HPDE6-E6E7 (cell line): ENCODE results near the gene PON1.

Experiments used
- DNase-seq: peaks from one replicate; pipeline ENCODE4 v3.0.0; 2011; ENCODE audit warnings: missing footprints; ENCODE audit errors: extremely low spot score

The PON1 gene

DNA sequence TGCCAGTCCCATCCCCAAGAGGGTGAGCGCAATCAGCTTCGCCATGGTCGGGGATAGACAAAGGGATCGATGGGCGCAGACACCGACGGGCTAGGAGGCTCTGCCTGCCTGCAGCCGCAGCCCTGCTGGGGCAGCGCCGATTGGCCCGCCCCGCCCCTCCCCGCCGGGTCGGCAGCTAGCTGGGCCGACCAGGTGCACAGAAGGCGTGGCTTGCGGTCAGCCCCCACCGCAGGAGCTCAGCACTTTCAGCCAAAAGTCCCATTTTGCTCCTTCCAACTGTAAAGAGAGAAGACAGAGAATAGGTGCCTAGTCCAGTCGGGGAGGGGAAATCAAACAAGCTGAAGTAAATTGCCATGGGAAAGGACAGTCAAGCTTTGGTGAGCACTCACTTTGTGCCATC is at the start of gene PON1:
Gene PON1 (minus strand): TSS at position 102 of the 400 bp plus-strand sequence. CDS start 57 bp downstream, at position 45.
- no peak for DNase-seq

DNA sequence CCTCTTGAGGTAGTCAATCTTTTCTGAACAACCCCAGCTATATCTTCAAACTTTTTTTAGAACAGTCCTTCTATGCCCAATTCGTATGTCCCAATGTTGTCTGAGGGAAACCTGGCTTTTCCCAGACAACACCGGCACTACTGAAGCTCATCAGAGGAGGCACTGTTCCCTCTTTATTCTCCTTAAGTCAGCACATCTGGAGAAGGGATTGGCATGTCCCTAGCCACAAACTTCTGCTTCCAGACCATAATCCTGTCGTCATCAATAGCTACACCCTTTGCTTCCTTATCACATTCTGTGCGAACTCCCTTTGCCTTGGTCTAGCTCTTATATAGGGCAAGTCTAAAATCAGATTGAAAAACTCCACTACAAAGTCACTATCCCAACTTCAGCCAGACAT is 49.0 kb upstream of the PON1 start:
- no peak for DNase-seq

DNA sequence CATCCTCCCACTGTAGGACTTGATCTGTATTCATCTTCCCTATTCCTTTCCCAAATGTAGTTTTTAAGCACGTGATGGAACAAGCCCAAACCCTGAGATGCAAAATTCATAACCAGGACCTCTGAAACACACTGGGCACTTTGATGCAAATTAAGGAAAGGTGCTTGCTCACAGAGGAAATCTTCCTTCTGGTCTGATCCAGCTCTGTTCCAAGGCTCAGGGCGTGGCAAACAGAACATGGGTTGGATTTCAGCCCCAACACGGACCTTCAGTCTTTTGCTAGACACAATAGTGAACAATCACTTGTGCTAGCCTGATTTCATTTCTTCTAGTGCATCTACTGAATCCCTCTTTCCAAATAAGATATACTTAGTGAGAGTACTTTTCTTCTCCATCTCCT is 43.9 kb upstream of the PON1 start:
- DNase-seq, result no peak

DNA sequence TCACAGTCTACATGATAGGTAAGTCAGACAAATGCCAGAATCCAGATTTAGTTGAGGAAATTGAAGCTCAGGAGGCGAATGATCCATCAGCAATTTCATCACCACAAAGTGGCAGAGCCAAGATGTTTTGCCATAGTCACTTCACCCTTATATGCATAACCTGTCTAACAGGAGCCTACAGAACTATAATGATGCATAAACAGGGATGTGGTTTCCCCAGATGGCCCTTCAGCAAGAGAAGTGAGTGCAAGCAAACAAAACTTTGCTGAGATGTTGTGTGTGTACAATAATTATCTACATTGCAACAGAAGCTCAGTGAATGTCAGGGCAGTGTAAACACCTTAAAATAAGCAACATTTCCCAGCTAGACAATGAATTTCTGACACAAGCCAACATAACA is 43.3 kb upstream of the PON1 start:
- DNase-seq, result peak; percentile 11

DNA sequence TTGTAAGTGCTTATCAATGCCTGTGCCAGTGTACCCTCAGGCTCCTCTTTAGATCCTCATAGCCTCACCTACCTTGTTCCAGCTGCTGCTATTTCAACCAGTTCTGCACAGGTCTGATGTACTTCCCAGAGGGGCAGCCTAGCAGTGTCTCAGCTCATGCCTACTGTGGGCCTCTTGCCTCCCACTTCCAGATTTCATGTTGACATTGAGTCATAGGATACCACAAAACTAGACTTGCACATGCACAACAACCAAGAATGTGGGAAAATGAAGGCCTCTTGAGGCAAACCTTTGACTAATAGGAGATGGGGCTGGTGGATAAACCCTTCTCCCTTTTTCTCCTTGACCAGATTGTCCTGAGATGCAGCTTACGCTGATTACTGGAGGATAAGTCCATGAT is 40.8 kb upstream of the PON1 start:
- no peak for DNase-seq

DNA sequence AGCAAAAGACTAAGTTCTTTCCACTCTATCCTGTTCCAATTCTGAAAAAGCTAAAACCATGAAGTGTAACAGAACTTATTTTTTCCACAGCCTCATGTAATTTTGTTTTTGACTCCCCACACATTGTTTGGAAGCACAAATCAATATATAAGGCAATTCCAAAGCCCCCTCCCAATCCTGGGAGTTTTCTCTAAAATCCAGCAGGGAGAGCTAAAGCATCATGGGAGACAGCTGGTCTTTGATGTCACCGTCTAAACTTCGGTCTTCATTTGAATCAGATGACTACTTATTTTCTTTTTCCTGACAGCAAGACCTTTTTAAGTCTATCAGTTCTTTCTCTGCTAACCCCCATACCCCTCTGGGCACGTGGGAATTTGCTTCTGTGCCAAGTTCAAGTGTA is 33.3 kb upstream of the PON1 start:
- DNase-seq, result no peak

DNA sequence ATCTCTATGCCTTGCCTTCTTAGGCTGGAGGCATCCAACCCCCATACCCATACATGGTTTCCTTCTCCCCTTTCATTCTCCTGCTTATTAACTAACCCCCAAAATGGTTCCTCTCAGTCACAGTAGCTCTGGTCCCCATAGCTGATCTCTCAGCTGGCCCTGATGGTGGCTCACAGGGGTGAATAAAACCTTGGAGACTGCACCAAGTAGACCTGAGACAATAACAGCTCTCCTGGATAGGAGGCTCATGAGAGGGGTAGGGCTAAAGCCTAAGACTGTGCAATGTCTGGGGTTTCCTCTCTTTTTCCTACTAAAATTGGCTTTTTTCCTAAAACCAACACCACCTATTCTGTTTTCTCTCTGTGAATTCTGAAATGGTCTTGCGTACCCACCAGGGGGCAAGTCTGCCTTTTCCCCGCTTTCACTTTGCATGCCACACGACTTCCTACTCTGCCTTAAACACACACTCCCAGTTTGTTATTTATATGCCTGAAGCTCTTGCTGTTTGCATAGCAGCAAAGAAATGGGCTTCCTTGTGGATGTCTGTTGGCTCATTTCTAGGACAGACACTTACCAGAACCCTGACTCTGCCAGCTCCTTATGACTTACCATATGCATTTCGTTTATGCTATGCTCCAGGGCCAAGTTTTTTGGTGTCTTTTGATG is 18.4 kb upstream of the PON1 start:
- no peak for DNase-seq

DNA sequence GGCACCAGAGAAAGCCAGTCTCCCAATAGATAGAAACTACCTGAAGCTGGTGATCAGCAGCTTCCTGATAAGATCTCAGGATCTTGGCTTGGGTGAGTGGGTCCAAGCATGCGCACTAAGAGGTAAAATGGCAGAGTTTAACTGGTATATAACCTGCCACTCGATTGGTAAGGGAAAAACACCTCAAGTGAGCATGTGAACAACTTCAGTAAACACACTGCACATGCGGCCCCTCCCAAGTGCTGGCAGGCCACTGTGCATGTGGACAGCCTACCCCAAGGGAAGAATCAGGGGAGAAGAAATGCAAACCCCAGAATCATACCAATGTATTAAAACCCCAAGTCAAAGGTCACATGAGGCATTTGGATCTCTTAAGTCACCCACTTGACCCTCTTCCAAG is 17.7 kb upstream of the PON1 start:
- DNase-seq, result no peak

DNA sequence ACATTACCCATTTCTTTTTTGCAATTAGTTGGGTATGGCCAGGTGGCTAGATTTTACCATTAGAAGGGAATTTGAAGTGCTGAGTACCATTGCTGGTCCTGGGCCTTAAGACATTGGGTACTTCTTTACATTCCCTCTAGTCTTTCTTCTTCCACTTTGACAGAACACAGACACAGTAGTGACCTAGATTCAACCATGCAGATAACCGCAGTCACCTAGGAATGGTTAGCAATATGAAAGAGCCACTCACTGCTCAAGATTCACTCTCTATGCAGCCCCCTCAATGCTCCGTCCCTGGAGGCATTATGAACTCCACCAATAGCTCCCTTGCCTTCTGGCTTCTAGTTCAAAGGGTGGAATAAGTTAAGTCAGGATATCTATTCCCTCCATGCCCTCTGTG is 16.2 kb upstream of the PON1 start:
- DNase-seq, result no peak

DNA sequence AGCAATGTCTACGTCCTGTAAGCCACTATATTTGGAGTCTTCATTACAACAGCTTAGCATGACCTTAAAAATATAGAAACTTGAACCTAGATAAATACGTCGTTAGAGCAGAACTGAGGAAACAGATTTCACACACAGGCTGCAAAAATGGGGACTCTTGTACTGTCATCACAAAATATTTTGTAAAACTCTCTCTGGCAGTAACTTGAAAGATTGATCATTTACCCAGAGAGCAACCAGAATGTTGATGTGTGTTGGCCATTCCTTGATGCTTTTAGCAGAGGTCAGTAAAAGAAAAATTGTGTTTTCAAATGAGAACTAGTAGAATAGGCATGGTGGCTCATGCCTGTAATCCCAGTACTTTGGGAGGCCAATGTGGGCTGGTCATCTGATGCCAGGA is 14.5 kb upstream of the PON1 start:
- no peak for DNase-seq

DNA sequence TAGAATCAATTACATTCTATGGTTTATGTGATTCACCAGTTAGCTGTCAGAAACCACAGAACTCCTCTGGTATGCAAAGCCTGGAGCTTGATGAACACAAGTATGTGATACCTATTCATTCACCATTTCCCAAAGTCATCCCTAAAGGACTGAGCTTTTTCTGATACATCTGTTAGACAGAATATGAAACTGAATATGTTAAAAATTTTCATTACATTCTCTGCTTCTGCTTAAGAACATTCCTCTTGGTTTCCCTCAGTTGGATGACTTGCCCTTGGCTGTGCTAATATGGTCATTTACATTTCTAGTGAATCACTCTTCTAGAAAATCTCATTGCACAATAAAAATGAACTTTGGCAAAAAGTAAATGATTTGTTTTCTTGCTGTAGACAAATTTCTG is 10.8 kb upstream of the PON1 start:
- peak; percentile 8 for DNase-seq

DNA sequence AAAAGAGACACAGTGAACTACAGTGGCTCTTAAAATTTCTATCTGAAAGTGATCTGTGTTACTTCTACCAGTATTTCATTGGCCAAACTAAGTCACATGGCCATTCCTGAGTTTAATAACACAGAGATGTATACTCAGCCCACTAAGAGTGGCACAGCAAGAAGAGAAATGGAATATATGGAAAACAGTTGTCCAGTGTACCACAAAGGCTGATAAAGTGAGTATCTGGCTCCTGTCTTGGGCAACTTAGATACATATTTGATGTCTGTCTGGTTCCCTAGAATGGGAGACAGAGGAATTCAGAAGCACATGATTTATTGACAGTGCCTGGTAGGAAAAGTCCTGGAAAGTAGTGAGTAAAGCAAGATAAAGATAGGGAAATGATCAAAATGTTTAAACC is 10.1 kb upstream of the PON1 start:
- no peak for DNase-seq

DNA sequence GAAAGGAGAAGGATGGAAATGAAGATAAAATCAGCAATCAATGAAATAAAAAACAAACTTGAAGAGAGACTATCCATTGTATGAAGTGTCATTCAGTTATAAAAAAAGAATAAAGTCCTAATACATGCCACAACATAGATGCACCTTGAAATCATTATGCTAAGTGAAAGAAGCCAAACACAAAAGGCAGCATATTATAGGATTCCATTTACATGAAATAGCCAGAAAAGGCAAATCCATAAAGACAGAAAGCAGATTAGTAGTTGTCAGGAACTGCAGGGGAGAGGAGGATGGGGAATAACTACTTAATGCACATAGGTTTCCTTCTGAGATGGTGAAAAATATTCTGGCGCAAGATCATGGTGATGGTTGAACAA is 6.6 kb upstream of the PON1 start:
- DNase-seq, result no peak

DNA sequence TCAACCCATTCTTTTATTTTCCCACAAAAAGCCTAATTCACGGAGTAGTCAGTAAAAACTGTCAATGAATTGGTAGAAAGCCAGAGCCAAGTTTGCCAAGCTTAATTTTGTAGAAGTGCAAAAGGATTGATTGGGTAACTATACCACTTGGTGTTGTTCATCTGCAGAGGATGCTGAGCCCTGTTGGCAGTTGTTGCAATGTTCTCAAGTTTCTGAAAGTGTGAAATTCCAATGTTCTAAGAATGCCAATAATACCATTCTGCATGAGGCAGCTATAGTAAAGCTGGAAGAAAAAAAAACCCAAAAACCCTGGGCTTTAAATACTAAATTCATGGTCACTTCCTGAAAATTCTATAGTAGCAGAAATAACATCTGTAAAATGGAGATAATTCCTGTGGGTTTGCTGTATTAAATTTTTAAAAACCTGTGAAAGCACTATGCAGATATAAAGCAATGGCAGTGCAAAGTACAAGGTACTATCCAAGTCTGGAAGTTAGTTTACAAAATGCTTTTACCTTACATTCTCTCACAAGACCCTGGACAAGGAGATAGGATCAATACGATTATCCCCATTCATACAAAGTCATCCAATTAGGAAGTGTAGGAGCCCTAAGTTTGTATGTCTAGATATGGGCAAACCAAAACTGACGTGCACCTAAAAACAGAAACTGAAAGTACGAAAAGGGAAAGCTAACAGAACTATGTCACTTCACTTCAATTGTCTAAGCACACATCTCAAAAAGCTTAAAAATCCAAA is 6.0 kb upstream of the PON1 start:
- no peak for DNase-seq

DNA sequence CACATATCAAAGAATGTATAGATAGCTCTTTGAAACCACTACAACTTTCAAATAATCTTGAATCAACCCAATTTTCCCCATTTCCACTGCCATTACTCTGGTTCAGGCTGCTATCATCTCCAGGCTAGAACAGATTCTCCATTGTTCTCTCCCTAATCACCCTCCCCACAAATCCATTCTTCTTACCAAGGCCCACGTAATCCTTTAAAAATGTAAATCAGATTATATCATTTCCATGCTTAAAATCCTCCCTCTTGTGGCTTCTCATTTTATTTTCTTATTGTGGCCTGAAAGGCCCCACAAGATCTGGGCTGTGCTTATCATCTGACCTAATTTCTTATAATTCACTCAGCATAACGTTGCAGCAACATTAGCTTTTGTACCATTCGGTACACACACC is 3.0 kb upstream of the PON1 start:
- no peak for DNase-seq

DNA sequence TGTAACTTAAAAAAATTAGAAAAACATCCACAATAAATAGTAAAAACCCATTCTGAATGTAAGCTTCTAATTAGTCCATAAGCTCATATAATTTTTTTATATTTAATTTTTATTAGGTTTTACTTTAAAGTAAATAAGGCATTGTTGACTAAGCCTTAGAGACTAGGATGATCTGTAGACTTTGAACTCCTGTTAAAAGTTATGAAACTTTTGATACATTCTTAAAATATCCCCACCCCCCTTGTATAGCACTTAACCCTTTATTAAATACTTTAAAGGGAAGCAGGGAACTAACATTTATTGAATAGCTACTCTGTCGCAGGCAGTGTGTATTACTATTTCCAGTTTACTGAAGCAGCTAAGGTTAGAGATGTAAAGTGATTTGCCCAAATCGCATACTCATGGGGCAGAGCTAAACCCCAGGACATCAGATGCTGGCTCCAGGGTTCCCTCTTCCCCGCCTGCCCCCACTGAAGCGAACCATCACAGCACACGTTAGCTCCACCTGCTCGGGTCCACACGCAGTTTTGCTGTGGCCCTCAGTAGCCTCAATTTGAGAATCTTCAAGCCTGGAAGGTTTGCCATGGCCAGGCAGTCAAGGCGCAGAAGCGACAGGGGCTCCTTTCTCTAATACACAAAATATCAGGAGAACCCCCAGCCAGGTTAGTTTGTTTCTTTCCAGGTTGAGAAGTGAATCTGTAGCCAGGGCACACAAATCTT is 762 bp downstream of the PON1 start:
- no peak for DNase-seq

DNA sequence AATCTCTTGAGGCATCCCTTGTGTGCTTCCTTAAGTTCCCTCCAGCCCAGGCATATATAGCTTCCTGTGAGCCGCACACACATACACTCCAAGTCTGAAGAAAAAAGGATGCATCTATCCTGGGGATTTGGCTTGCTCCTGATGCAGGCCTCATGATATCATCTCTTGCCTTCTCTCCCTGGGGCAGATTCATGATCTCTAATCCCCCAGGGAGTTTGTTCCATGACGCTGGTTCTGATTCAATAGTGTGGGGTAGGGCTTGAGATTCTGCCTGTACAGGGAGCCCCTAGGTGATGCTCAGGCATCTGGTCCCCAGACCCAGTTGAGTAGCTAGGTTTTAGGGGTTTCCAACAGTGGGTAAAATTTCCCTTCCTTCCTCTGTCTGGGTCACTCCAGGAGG is 1.5 kb downstream of the PON1 start:
- DNase-seq, result no peak

DNA sequence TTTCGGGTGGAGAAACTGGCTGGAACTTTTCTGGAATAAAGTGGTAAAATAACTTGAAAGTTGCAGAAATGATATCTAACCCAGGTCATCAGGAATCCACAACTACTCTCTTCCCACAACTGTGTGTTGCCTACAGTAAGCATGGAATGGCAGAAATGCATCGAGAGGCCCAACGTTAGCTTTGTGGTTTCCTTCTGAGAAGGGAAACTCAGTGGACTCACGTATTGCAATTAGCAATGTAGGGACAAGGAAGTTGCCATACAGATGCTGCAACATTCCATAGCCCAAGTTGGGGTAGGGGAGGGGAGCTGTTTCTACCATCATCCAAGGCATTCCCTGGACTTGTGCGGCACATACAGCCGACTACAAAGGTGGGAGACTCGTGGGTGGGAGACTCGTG is 1.9 kb downstream of the PON1 start:
- DNase-seq, result no peak

DNA sequence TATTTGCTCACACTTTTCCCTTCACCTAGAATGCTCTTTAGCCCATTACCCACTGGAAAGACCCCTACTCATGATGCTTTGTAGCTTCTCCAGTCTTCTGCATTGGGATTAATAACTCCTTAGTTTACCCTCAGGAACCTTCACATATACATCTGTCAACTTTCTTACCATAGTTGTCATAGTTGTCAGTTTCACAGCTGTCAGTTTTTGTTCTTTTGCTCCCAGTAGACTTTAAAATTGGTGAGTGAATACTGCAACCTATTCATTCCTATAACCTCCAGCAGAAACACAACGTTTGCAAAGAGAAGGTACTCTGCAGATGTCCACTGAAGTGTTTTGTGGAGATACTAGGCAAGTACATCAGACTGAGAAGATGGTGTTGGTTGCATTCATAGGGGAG is 2.6 kb downstream of the PON1 start:
- no peak for DNase-seq

DNA sequence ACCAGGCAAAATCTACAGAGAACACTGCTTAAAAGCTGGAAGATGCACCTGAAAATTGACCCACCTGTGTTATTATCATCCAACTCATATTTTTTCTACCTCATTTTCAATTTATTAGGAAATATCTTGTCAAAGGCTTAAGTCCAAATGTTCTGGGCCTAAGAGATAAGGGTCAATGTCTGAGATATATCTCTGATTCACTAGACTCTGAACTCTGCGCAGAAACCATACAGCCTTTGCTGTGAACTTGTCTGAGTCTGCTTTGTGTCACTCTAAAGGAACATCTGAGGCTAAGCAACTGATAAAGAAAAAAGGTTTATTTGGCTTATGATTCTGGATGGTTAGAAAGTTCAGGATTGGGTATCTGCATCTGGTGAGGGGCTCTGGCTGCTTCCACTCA is 3.7 kb downstream of the PON1 start:
- DNase-seq, result no peak

DNA sequence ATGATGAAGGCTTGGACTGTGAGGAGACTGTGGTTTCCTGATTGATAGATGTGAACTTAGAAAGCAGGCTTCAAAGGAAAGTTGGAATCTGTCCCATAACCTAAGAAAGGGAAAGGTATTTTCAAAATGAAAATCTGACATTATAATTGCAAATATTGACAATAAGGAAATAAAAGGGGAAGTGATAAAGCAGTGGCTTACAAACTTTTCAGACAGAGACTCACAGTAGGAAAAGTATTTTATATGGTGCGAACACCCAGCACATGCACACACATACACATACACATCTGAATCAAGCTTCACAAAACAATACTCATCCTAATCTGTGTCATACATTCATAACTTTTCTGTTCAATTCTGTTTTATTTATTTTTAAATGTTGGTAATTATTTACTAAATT is 4.8 kb downstream of the PON1 start:
- no peak for DNase-seq

DNA sequence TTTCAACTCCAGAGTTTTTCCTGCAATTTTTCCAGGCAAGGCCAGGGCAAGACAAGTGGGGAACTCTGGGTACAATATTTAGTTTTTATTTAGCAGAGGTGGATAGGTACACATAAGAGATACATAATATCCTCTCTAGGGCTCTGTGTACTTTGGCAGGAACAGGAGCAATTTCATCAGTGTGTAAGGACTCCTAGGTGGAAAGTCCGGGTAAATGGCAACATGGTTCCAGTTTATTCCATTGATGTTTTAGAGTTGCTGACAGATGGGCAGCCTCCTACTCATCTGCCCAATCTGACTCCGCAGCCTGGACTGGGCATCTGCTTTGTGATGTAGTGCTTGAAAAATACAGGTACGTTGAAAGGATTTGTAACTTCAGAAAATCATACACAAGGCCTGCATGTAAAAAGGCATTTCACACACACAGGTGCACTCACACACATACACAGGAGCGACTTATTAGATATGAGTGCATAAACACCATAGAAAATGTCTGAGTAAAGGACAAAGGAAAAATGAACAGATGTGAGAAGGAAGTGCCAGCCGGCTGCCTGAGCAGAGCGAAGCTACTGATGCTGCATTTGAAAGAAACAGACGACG is 5.7 kb downstream of the PON1 start:
- DNase-seq, result no peak

DNA sequence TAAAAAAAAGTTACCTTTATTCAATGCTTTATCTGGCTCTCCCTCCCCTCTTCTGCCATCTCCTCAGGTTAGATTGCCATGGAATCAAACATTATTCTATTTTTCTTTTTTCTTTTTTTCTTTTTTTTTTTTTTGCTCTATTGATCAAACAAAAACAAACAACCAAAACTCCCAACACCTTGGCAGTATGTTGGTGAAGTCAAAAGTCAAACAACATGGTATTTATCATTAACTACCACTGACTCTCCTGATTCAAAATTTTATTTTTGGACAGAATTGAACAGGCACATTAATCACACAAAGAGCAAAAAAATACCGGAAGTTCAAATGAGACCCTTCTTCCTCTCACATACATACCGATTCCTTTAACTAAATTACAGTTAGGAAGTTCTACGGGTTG is 6.4 kb downstream of the PON1 start:
- DNase-seq, result no peak
